ENCODE measurements around the gene TRIM65.

TRIM65 gene

GRCh38 chr17:75839942-75840798 is 56.6 kb downstream of the TRIM65 start:
- no peak for DNase-seq (ENCODE audit: low read depth in 2 of 3, low spot score in 1 of 3)
